SK-N-MC (cell line): Measurements from ENCODE around the gene SEC14L1.

ENCODE experiments used
- EZH2 ChIP-seq: fragments of 200-600 bp; sonication (generic); IDR thresholded peaks from one replicate; pipeline ENCODE4 v1.6.1; 2017; ENCODE audit warnings: antibody characterized with exemption
- FOXP2 ChIP-seq: optimal IDR thresholded peaks from 2 replicates; pipeline ENCODE3; 2011; ENCODE audit warnings: mild to moderate bottlenecking, moderate library complexity; ENCODE audit not compliant: insufficient read depth; ENCODE audit errors: extremely low read length, control extremely low read depth
- POLR2AphosphoS5 ChIP-seq: IDR thresholded peaks from 2 replicates; pipeline ENCODE4 v1.6.1; 2012; ENCODE audit warnings: mild to moderate bottlenecking, low read depth, low read length, borderline replicate concordance

- TF ChIP-seq POLR2AphosphoS5 (no peak), EZH2 (no peak), FOXP2 (no peak)
Observed at GRCh38 chr17:77150196-77150595, 9.4 kb downstream of the SEC14L1 start.
